GM12864 (cell line): ENCODE results near the gene ARHGAP5.

Experiments
- DNase-seq: peaks from one replicate; pipeline ENCODE4 v3.0.0-alpha.2; 2011; ENCODE audit warnings: low read depth
- H3K4me3 ChIP-seq: 2 replicates; pipeline ENCODE4 v1.5.1; 2011; ENCODE audit warnings: mild to moderate bottlenecking, low read depth, low read length, control low read depth
- TF ChIP-seq, protein P1 (sequence below): IDR thresholded peaks from 2 replicates; pipeline ENCODE4 v1.5.1; 2011; ENCODE audit warnings: low read depth, mild to moderate bottlenecking, moderate library complexity, low read length, control low read depth, inconsistent platforms; ENCODE audit errors: missing control alignments

Gene ARHGAP5

DNA sequence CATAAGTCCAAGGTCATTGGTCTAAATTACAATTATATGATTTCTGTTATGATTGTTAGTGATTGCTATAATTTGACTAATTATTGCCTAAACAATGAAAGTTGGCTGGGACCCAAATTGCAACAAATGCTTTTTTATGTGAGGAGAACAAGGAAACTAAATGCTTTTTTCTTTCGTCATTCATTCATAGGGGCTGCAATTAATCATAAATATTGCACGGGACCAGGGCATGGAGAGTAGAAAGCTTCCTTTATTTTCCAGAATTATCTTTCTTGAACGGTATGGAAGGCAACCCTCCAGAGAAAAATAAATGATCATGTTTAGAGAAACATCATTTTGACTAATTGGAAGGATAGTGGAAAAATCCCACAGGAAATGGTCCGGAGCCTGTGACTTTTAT lies 32.6 kb upstream of the ARHGAP5 start:
- TF ChIP-seq, protein P1, sequence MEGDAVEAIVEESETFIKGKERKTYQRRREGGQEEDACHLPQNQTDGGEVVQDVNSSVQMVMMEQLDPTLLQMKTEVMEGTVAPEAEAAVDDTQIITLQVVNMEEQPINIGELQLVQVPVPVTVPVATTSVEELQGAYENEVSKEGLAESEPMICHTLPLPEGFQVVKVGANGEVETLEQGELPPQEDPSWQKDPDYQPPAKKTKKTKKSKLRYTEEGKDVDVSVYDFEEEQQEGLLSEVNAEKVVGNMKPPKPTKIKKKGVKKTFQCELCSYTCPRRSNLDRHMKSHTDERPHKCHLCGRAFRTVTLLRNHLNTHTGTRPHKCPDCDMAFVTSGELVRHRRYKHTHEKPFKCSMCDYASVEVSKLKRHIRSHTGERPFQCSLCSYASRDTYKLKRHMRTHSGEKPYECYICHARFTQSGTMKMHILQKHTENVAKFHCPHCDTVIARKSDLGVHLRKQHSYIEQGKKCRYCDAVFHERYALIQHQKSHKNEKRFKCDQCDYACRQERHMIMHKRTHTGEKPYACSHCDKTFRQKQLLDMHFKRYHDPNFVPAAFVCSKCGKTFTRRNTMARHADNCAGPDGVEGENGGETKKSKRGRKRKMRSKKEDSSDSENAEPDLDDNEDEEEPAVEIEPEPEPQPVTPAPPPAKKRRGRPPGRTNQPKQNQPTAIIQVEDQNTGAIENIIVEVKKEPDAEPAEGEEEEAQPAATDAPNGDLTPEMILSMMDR, result no peak
- DNase-seq, result no peak
- H3K4me3 ChIP-seq, result no peak overlapping the region

DNA sequence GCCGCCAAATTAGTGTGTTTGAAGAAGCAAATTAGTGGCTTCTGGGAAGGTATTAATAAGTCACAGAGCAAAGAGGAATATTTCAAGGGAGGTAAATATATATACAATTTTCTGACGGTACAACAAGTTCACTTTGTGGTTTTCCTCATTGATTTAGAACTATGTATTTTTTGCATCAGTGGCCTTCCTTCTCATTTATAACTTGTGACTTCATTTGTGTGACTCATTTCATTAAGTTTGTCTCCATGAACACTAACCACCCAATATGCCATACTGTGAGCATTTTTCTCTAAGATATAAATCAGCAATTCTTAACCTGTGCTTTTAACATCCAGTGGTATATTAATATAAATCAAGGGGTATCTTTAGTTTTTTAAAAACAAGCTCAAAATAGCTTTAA lies 29.3 kb upstream of the ARHGAP5 start:
- TF ChIP-seq, protein P1, result no peak
- H3K4me3 ChIP-seq, result no peak overlapping the region
- DNase-seq, result no peak

DNA sequence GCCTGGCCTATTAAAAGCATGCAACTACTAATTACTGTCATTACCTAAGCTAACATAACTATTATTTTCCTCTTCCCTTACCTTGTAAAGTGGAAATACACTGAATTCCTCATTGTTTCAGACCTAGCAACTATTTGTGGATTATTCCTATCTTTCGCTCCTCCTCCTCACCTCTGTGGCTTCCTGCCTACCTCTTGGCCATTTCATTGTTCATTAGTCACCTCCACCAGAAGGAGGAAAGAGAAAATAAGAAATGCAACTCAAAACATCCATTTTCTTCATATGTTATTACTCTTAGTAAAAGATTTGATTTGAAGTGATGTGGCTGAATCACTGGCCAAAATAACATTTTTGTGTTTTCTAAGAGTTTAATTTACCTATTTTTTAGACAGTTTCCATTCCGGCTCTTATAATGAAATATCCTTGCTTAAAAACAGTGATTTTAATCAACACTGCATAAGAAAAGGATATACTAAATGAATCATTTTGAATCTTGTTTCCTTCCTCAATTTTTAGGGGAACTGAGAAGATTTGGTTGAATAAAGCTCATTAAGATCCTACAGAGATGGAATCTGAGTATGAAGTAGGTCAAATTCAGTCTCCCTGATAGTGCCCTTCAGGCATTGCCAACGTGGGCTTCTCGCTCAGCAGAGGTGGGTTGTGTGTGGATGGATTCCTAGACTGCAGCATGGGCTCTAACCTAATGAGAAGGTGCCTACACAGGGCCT lies 27.6 kb upstream of the ARHGAP5 start:
- no peak overlapping the region for H3K4me3 ChIP-seq
- DNase-seq, result no peak
- TF ChIP-seq, protein P1, result no peak

DNA sequence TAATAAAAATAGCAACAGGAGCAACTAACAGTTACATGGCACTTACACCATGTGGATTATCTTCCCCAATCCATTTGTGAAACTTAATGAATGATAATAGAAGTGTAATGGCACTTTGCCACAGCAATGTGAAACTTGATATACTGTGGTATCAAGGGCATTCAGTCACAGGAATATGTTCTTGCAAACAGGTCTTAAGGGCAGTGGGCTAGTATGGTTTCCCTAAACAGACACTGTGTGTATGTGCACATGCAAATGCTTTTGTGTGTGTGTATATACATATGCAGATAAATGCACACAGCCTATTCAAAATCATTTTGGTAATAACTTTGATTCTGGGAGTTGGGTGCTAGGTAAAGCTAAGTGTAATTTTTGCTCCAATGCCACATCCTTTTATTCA lies 26.2 kb upstream of the ARHGAP5 start:
- TF ChIP-seq, protein P1, result no peak
- H3K4me3 ChIP-seq, result no peak overlapping the region
- DNase-seq, result no peak

DNA sequence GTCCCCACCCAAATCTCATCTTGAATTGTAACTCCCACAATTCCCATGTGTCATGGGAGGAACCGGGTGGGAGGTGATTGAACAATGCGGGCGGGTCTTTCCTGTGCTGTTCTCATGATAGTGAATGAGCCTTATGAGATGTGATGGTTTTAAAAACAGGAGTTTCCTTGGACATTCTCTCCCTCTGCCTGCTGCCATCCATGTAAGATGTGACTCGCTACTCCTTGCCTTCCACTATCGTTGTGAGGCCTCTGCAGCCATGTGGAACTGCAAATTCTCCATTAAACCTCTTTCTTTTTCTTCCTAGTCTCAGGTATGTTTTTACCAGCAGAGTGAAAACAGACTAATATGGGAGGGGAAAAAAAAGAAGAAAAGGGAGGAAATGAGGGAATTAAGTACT lies 22.6 kb upstream of the ARHGAP5 start:
- no peak for DNase-seq
- H3K4me3 ChIP-seq, result no peak overlapping the region
- TF ChIP-seq, protein P1, result no peak

DNA sequence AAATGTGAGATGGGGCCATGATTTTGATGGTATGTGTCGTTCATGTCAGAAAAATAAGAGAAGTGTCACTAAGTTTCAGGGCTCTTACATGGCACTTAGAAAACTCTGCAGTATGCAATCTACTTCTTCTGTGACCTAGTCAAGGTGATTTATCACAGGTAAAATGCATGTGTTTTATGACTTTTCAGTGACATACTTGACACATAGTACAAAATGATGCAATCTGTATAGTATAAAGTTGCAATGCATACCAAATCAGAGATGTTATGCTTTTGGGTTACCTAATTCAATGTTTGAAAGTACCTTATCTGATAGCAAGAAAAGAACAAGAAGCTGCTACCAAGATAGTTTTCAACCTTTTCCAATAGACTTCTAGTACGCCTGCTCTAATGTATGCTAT lies 21.9 kb upstream of the ARHGAP5 start:
- no peak for DNase-seq
- H3K4me3 ChIP-seq, result no peak overlapping the region
- TF ChIP-seq, protein P1, result no peak

DNA sequence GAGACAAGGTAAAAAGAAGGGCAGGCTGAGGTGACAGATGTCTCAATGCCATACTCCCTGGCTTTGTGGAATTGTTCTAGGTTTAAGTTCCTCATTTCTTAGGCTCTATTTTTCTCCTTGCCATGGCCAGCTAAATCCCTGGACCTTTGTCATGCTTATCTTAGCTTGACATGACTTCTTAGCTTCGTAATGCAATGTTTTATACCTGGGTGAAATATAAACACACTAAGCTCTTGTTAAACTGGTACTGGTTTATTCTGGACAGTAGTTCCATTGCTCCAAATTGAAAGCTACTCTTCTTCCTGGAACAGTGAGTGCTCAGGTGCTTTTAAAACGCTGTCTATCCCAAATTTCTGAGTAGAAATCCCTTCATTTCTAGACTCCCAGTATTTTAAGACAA lies 17.4 kb upstream of the ARHGAP5 start:
- DNase-seq, result no peak
- TF ChIP-seq, protein P1, result no peak
- no peak overlapping the region for H3K4me3 ChIP-seq
